ENCODE data around the gene HACD2.

DNA sequence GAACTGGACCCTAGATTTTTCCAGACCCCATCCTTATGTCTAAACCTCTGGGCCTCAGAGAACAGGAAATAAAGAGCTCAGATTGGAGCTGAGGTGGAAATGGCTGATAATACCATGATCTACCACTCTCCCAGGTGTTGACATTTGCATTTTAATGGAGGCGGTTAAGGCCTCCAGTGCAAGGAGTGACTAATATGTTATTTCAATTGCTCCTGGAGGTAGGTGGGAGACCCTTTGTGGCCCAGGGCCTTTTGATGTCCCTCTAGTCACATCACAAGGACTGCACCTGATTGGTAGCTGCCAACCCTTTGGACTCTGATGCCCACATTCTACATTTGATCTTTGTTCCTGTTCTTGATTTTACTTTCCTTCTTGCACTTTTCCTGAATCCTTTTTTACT, 127.0 kb downstream of the HACD2 start:
- TF ChIP-seq FOSL1 (IDR thresholded peaks at IDR 0.05; ENCODE audit: low read depth): no peak
- TF ChIP-seq, protein P1, sequence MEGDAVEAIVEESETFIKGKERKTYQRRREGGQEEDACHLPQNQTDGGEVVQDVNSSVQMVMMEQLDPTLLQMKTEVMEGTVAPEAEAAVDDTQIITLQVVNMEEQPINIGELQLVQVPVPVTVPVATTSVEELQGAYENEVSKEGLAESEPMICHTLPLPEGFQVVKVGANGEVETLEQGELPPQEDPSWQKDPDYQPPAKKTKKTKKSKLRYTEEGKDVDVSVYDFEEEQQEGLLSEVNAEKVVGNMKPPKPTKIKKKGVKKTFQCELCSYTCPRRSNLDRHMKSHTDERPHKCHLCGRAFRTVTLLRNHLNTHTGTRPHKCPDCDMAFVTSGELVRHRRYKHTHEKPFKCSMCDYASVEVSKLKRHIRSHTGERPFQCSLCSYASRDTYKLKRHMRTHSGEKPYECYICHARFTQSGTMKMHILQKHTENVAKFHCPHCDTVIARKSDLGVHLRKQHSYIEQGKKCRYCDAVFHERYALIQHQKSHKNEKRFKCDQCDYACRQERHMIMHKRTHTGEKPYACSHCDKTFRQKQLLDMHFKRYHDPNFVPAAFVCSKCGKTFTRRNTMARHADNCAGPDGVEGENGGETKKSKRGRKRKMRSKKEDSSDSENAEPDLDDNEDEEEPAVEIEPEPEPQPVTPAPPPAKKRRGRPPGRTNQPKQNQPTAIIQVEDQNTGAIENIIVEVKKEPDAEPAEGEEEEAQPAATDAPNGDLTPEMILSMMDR (IDR thresholded peaks at IDR 0.05 in 2 of 3, conservative IDR thresholded peaks at IDR 0.05 in 1 of 3; ENCODE audit: borderline replicate concordance in 1 of 3, insufficient read depth in 1 of 3, low read depth in 2 of 3, low read length in 2 of 3): no peak
- TF ChIP-seq EGR1 (IDR thresholded peaks at IDR 0.05; ENCODE audit: low read depth): no peak
- TF ChIP-seq POLR2AphosphoS5 (IDR thresholded peaks at IDR 0.05; ENCODE audit: low read depth, low read length): no peak
- TF ChIP-seq EZH2phosphoT487 (IDR thresholded peaks at IDR 0.05; ENCODE audit: borderline replicate concordance): no peak
- no peak for TF ChIP-seq EZH2 (IDR thresholded peaks at IDR 0.05)
- no peak for TF ChIP-seq SIN3A (IDR thresholded peaks at IDR 0.05; ENCODE audit: low read depth)
- TF ChIP-seq, protein P2, sequence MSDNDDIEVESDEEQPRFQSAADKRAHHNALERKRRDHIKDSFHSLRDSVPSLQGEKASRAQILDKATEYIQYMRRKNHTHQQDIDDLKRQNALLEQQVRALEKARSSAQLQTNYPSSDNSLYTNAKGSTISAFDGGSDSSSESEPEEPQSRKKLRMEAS (IDR thresholded peaks at IDR 0.05): no peak
- no peak for TF ChIP-seq ATF3 (IDR thresholded peaks at IDR 0.05)
- TF ChIP-seq POLR2A (IDR thresholded peaks at IDR 0.05; ENCODE audit: borderline replicate concordance, extremely low read depth, insufficient read depth, insufficient read length): no peak
- TF ChIP-seq ELF1 (IDR thresholded peaks at IDR 0.05; ENCODE audit: borderline replicate concordance, low read depth): no peak
- TF ChIP-seq JUND (IDR thresholded peaks at IDR 0.05): no peak

Data from HCT116 (cell line).